Measurements from ENCODE around the gene PDAP1. TPM values are rescaled to one million over a fixed set of nuclear protein-coding genes. Genes with fewer than 3 reads are reported as not detected.

Gene PDAP1
- total and polyA plus RNA-seq, 10 of the 15 experiments (the other 5 are each of a cell fraction or from before 2014, with no cell fraction given) = 6.6 to 200 (median 87.7) TPM

GRCh38 chr7:99368750-99369389, 39.5 kb downstream of the PDAP1 start:
- ChIA-PET POLR2A (interaction anchor here (1.0 kb wide), 1 partner anchor 26 kb away, joined by 8 read pairs; no protein-coding TSS in a partner anchor), CTCF (interaction anchor here (1.0 kb wide), 1 partner anchor 18 kb away, joined by 3 read pairs; no protein-coding TSS in a partner anchor), RAD21 (ENCODE audit: unreplicated experiment) (no interaction called here), SMC1A (ENCODE audit: uncharacterized antibody, unreplicated experiment) (interaction anchor here (1.5 kb wide), 1 partner anchor 12 kb away, joined by 3 read pairs; no protein-coding TSS in a partner anchor)
- in situ Hi-C loops (cut with MboI) = no loop called here
- Histone ChIP-seq H3K4me1 (ENCODE audit: control insufficient read depth, insufficient read depth, low read length) (no peaks in the 10 kb centered on the region), H4K20me1 (ENCODE audit: control insufficient read depth, insufficient read depth) (no peaks in the 10 kb centered on the region), H3K79me2 (ENCODE audit: control insufficient read depth, insufficient read depth, low read length) (no peaks in the 10 kb centered on the region), H3K4me3 (no peak overlapping the region), H2AFZ (ENCODE audit: control insufficient read depth, low read depth, low read length) (no peak overlapping the region), H3K27ac (ENCODE audit: control insufficient read depth, insufficient read depth) (no peak overlapping the region), H3K9ac (ENCODE audit: control insufficient read depth, insufficient read depth, low read length) (no peak overlapping the region), H3K27me3 (replicated peaks in 1 of 2; ENCODE audit: control insufficient read depth in 2 of 2, insufficient read depth in 2 of 2, low read length in 1 of 2) (no peaks in the 10 kb centered on the region), H3K36me3 (ENCODE audit: control insufficient read depth in 2 of 2, insufficient read depth in 2 of 2, low read length in 1 of 2) (peaks cover 12 to 18% of the 10 kb centered on the region in 2 experiments; a peak in 3 of 4 replicates), H3K4me2 (ENCODE audit: control insufficient read depth, insufficient read depth) (no peak overlapping the region), H3K9me3 (replicated peaks; ENCODE audit: control insufficient read depth, insufficient read depth, low read length) (no peaks in the 10 kb centered on the region)
- FAIRE-seq (no peak), DNase-seq (ENCODE audit: low read depth, low spot score) (no peak), ATAC-seq (no peak)
- WGBS (ENCODE audit: insufficient coverage, insufficient replicate concordance, low lambda C conversion rate, missing lambda C conversion rate) = 94% methylated on average over 13 of the region's 13 CpGs
- intact Hi-C loops (cut with micrococcal nuclease; ENCODE audit: unreplicated experiment) = no loop called here
- no TSS peak for BruUV-seq (replicated peaks)
- TF ChIP-seq TBL1XR1 (IDR thresholded peaks at IDR 0.05; ENCODE audit: low read depth, low read length) (no peak), SMAD1 (IDR thresholded peaks at IDR 0.05; ENCODE audit: low read depth, partially characterized antibody) (no peak), POLR2AphosphoS2 (IDR thresholded peaks at IDR 0.05; ENCODE audit: low read depth, low read length) (no peak), TCF3 (IDR thresholded peaks at IDR 0.05; ENCODE audit: borderline replicate concordance, insufficient read depth, low read depth, low read length) (no peak), HSF1 (IDR thresholded peaks at IDR 0.05; ENCODE audit: low read depth, low read length) (no peak), NR2C2 (IDR thresholded peaks at IDR 0.05; ENCODE audit: borderline replicate concordance, control insufficient read depth, insufficient read length, low read depth) (no peak), RUNX3 (IDR thresholded peaks at IDR 0.05; ENCODE audit: low read length) (no peak), CREB1 (IDR thresholded peaks at IDR 0.05; ENCODE audit: low read depth) (no peak), E4F1 (IDR thresholded peaks at IDR 0.05; ENCODE audit: borderline replicate concordance, partially characterized antibody) (no peak), PML (IDR thresholded peaks at IDR 0.05; ENCODE audit: low read length) (no peak), EZH2 (IDR thresholded peaks at IDR 0.05; ENCODE audit: borderline replicate concordance, control insufficient read depth, low read depth, low read length) (no peak), ZBTB33 (IDR thresholded peaks at IDR 0.05) (no peak), PKNOX1 (IDR thresholded peaks at IDR 0.05) (no peak)
